Activated CD4-positive, alpha-beta T cell treated with anti-CD3 and anti-CD28 coated beads for 24 hours (primary cell): ENCODE measurements around the gene ELOVL1.

Source experiments
- DNase-seq, 2 donors: peaks; one replicate each; pipeline ENCODE4 v3.0.0-alpha.2; 2020; ENCODE audit warnings: low read depth in 2 of 2

Gene ELOVL1

DNA sequence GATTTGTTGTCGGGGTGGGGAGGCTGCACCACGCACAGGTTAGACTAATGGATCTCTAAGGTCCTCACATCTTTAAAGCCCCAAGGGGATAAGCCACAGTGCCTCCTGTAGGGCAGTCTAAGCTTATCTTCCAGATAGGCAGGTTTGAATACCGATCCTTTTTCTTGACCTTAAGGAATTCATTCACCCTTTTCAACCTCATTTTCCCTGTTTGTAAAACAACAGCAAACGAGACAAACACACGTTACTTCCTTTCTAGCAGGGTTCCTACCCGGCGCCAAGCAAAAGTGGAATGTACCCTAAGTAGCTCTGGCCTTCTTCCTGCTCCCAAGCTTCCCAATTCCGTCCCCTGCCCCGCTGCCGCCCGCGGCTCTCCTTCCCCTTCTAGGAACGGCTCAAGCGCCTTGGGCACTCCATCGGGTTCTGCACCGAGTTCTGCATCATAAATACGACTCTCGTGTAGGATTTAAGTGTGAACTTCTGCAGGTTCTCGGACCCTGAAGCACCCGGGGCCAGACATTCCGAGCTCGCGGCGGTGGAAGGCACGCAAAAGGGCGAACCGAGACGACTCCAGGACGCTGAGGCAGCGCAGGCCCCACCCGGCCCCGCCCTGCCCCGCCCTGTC lies 9.6 kb downstream of the ELOVL1 start:
- DNase-seq = no peak

DNA sequence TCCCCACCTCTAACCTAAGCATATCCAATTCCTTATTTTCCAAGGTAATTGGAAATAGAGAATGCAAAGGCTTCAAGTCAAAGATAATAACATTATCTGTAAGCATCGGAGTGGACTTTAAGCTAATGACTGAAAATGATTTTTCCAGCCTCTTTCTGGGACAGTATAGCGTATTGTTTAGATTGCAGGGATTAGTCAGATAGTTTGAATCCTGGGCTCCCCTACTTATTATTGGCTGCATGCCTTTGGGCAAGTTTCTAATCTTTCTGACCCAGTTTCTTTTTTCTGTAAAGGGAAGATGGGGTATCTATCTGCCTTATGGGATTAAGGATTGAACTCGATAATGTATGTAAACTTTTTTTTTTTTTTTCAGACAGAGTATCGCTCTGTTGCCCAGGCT lies 10.6 kb downstream of the ELOVL1 start:
- DNase-seq = no peak

DNA sequence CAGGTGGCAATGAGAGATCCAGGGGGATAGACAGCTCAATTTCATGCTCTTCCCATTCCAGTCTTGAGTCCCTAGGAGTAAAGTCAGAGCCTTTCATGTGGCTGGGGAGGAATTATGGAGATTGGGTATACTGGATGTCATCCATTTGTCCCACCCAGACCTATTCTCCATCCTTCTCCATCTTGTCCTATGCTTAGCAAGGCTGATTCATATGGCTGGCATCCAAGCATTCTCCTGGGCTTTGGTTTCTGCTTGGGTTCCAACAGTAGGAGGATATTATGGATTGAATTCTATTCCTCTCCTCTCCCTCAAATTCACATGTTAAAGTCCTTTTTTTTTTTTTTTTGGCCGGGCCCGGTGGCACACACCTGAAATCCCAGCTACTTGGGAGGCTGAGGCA lies 12.9 kb downstream of the ELOVL1 start:
- DNase-seq = no peak

DNA sequence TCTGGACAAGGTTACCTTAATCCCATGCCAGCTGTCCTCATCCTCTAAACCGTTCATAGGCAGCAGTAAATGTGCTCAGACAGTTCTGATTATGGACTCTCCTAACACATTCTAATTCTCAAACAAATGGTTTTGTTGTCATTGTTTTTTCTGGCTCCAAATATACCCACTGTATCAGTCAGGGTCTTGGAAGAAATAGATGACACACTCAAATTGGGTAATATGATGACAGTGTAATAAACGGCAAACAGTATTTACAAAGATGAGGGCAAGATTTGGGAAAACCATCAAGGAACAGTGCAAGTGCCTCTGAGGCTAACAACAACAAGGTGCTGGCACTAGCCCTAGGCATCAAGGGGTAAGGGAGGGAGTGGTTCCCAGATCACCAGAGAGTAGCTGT lies 13.3 kb downstream of the ELOVL1 start:
- no peak for DNase-seq

DNA sequence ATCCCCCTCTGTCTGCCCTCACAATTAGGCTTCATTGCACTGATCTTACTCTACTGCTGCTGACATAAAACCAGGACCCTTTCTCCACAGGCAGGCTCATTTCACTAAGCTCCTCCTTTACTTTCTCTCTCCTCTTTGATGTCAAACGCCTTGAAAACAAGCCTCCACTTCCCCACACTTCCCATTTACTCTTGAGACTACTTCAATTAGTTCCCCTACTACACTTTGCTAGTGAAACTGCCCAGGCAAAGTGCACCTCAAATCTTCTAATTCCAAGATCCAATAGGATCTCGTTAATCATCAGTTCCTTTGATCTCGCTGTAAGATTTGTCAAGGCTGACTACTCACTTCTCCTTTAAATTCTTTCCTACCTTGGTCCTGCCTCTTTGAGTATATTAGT lies 14.9 kb downstream of the ELOVL1 start:
- no peak for DNase-seq

DNA sequence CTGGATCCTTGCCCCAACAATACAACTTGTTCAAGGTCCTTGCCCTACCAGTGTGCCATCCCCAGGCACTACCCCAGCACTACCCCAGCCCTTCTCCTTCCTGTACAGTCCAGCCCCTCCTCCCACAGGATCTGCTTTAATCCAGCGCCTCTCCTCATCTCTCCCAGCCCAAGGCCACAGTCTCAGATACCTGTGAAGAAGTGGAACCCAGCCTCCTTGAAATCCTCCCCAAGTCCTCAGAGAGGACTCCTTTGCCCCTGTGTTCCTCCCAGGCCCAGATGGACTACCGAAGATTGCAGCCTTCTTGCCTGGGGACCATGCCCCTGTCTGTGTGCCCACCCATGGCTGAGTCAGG lies 15.5 kb downstream of the ELOVL1 start:
- DNase-seq = no peak

DNA sequence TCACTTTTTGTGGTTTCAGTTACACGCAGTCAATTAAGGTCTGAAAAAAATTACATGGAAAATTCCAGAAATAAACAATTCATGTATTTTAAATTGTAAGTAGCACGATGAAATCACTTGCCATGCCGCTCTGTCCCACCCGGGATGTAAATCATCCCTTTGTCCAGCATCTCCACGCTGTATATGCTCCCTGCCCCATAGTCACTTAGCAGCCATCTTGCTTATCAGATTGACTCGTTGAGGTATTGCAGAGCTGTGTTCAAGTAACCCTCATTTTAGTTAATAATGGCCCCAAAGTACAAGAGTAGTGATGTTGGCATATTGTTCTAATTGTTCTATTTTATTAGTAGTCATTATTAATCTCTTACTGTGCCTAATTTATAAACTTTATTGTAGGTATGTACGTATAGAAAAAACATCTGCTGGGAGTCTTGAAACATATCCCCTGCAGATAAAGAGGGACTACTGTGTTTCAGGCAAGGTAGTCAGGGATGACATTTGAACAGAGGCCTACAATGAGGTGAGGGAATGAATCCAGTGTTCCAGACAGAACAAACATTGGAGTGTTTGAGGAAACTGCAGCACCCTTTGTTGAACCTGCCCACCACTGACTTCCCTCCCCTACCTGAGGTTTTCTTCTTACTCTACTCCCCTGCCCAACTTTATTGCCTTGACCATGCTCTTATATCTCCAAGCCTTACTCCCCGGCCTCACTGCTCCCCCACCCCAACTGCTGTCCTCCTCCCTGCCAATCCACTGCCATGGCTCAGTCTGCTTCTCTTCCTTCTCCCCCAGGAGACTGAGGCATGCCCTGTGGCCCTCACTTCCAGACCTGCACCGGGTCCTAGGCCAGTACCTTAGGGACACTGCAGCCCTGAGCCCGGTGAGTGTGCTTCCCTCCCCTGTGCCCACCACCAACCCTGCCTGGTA lies 16.1 kb downstream of the ELOVL1 start:
- DNase-seq = no peak

DNA sequence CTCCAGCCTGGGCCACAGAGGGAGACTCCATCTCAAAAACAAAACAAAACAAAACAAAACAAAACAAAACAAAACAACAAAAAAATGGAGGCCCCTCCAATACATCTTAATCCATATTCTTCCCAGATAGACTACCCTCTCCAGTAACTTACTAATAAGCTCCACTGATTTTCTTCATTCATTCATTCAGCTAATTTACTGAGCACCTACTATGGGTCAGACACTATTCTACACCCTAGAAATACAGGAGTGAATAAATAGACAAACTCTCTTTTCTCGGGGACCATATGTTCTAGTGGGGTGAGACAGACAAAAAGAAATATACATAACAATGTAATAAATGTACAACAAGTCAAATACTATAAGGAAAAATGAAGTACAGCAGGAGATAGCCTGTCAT lies 16.8 kb downstream of the ELOVL1 start:
- no peak for DNase-seq

DNA sequence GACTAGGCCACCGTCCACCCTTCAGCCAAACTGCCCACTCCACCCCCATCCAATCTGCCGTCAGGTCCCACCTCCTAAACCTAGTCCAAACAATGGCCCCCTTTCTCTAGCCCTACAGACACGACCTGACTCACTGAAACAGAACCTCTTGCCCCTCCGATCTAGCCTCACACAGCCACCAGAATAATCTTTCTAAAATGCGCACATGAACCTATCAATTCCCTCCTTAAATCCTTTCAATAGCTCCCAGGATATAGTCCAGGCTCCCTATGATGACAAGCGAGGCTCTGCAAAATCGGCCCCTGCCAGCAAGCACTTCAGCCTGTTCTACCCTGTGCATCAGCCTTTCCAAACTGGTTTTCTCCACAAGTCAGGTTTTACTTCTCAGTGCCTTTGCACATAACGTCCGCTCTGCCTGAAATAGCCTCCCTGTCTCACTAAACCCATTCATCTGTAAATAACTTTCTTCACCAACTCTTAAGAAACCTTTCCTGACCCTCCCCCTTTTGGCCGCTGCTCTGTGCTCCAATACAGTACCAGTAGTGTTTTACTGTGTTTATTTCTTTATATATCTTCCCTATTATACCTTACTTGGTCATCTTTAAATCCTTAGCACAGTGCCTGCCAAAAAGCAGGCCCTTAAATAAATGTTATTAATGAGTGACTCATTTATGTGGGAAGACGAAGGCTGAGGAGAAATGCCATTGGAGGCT lies 18.1 kb downstream of the ELOVL1 start:
- no peak for DNase-seq

DNA sequence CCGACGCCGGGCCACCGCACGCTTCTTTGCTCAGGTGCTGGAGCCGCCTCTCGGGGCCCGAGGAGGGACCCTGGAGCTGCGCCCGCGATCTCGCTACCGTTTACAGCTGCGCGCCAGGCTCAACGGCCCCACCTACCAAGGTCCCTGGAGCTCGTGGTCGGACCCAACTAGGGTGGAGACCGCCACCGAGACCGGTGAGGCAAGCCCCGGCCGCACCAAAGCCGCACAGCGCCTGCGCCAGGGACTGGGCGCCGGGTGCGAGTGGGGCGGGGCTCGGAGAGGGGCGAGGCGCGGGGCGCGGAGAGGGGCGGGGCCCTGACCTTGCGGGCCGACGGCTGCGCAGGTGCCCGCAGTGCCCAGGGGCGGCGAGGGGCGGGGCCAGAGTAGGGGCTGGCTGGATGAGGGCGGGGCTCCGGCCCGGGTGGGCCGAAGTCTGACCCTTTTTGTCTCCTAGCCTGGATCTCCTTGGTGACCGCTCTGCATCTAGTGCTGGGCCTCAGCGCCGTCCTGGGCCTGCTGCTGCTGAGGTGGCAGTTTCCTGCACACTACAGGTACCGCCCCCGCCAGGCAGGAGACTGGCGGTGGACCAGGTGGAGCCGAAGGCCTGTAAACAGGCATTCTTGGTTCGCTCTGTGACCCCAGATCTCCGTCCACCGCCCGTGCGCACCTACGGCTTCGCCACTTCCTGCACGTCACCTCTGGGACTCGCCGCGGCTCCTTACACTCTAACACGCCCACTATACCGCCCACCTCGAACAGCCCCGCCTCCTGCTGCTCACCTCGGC lies 18.8 kb downstream of the ELOVL1 start:
- peak in 1 of 2 donors; percentile 37 for DNase-seq

DNA sequence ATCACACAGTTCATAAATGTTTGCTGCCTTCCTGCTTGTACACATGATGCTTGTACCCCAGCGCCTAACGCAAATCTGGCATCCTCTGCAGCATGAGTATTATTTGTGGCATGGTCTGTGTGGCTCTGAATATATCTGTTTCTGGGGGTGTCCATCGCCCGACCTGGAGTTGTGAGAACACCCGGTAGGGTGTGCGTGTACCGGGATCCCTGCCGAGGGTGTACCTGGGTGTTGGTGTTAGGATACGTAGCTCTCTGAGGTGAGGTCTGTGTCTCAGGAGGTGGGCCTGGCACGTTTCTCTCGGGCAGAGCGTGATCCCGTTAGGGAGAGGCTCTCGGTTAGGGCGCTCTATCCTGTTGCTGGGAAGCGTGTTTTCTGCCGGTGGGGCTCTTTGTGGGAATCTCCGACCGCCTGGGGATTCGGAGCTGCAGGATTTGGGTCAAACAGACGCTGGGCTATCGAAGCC lies 19.4 kb downstream of the ELOVL1 start:
- no peak for DNase-seq

DNA sequence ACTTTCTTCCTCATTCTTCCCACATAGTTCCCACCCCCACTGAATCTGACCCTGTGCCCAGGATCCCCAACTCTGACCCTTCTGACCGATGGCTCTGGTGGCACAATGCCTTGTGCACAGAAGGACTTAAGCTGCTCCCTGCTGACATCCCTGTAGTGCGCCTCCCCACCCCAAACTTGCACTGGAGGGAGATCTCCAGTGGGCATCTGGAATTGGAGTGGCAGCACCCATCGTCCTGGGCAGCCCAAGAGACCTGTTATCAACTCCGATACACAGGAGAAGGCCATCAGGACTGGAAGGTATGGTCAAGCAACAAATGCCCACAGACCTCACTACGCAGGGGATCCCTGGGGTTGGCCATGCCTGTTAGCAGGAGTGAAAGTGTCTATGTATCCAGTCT lies 21.2 kb downstream of the ELOVL1 start:
- no peak for DNase-seq

DNA sequence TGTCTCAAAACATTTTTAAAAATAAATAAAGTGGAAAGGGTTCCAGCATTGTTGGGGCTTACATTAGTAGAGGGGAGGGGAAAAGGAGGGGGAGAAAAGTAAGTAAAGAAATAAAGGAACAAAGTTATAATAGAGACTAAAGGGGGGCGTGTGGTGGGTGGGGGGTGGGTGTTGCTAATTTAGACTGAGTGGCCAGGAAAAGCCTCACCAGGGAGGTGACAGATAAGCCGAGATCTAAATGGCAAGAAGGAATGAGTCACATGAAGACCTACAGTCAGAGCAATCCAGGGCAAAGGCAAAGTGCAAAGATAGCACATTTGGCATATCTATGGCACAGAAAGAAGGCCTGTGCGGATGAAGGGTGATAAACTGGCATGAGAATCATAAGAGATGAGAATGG lies 22.7 kb downstream of the ELOVL1 start:
- no peak for DNase-seq

DNA sequence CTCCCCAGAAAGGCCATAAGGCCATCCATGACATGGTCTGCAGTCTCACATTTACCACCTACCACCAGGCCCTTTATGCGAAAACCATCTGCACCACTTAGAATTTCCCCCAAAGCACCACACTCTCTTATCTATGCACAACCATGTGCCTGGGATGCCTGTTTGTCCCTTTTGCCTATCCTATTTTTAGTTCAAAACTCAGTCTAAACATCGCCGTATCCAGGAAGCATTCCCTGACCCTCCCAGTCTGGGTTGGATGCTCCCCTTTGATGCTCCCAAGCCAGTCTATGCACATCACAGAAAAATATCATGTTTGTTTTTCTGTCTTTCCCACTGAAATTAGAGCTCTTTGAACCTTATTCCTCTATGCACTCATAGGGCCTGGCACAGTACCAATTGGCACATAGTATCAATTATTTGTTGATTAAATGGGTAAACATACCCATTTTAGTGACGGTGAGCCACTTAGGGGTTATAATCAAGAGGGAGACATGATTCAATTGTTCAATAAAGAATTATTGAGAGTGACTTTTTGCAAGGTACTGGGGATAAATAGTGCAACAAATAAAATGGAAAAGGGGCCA lies 23.5 kb downstream of the ELOVL1 start:
- no peak for DNase-seq

DNA sequence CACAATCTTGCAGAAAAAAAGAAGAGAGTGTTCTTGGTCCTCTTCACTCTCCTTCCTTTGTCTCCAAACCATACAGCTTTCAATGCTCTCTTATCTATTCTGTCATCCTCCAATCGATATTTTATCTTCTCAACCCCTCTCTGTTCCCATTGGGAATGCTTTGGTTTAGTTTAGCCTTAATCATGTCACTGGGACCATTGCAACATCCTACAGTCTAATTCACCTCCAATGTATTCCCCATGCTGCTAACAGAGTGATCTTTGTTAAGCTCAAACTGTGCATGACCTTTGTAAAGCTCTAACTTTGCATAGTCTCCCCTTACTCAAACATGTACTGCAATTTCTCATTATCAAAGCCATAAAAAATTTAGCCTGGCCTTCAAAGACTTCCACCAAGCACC lies 27.3 kb downstream of the ELOVL1 start:
- no peak for DNase-seq

DNA sequence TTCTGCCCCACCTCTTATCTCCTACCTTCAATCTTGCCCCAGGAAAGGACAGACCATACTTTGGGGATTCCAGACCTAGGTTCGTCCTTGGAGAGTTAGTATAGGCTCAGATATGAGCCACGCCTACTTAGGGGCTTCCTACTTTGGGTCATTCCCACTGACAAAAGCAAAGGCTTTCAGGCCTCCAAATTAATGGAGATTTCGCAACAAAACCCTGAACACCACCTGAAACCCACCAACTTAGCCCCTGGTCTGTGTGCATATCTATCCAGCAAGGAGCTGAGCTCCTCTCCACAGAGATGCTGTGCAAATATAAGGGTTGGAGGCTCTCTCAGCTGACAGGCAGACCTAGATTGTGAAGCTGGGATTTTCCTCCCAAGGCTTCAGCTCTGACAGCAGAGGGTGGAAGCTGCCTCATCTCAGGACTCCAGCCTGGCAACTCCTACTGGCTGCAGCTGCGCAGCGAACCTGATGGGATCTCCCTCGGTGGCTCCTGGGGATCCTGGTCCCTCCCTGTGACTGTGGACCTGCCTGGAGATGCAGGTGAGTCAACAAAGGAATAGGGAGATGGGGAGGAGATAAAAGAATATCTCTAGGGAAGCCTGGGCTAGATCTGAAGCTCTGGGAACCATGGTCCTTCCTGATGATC lies 28.1 kb downstream of the ELOVL1 start:
- no peak for DNase-seq

DNA sequence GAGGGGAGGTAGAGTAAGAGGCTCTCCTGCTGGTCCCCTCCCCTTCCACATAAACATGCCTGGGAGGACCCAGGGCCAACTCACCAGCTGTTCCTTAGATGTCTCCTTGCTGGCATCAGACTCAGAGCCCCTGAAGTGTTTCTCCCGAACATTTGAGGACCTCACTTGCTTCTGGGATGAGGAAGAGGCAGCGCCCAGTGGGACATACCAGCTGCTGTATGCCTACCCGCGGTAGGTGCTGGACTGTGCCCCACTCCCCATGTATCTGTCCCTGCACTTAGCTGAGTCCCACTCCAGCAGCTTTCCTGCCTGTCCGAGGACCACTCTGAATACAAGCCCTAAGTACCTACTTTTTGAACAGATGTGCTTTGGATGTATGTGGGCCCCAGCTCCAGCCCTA lies 29.8 kb downstream of the ELOVL1 start:
- no peak for DNase-seq

DNA sequence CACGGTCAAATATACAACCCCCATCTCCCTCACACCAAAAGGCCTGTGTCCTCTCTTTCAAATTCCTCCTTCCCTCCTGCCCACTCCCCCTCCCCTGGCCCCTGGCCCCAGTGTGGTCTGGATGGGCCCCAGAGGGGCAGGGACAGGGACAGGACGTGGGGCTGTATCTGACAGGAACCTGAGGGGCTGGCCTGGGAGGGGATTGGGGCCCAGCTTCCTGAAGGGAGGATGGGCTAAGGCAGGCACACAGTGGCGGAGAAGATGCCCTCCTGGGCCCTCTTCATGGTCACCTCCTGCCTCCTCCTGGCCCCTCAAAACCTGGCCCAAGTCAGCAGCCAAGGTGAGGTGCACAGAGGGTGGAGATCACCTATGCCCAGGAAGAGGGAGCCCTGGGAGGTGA lies 30.2 kb downstream of the ELOVL1 start, which contains the start of gene MPL:
TSS of gene MPL (plus strand) at position 231 of the 400 bp plus-strand sequence. CDS start at position 262, 31 bp downstream.
- DNase-seq = no peak

DNA sequence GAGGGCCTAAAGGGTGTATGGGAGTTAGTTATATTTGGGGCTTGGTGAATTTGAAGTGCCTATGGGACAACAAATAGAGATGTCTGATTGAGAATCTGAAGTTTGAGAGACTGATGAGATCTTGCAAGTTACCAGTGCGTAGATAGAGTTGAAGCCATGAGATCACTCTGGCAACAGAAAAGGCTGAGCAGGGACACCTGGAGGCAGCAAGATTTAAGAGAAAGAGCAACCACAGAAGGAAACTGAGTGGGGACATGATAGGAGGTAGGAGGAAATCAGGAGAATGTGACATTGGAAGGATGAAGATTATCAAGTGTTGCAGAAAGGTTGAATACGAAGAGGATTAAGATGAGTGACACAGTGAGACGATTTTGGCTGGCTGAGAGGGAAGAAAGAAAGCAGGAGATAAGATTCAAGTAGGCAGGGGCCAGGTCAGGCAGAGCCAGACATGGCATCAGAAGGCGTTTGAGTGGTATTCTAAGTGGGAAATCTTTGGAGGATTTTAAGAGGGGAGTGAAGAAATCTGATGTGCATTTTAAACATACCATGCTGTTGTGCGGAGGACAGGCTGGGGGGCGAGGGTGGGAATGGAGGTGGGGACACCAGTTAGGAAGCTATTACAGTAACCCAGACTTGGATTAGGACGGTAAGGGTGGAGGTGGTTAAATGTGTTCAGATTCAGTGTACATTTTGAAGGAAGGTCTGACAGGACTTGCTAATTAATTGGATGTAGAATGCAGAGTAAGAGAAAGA lies 33.2 kb downstream of the ELOVL1 start:
- DNase-seq = no peak

DNA sequence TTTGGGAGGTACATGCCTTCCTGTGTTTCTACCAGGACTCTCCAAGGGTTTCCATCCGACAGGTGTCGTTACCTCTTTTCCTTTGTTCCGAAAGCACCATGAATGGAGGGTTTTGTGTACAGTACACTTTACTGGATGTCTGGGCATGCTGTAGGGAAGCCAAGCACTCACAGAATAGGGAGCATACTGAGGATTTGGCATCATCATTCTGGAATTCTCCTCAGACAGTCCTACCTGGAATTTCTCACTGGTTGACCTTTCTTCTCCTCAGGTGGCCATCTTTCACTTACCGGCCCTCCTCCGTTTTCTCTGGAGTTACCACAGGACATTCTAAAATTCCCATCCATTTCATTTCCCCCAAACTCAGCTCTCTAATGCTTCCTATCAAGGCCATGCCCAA lies 36.1 kb downstream of the ELOVL1 start:
- no peak for DNase-seq
